NOMO-1 treated with DMSO at 0.1 percent for 48 hours (cell line): Measurements from ENCODE around the gene PIP4K2A.

ENCODE experiments used
- DNase-seq: peaks from one replicate; lab custom pipeline; 2025; ENCODE audit not compliant: unreplicated experiment; lab: John Stamatoyannopoulos, UW

PIP4K2A gene

DNA sequence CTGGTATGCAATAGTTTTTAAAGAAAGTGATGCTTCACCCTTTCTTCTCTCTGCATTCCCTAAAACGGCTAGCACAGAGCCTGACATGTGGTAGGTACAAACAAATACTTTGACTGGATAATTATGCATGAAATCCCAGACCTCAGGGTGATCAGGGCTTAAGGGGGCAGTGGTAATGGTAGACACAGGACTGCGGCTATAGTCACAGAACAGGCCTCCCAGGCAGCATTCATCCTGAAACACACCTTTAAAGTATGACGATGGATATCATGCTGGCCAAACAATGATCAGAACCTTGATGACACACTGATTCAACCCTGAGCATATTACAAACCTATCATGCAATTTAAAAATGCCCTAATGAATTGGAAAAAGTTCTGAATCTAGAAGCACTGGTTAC, 110.8 kb downstream of the PIP4K2A start:
- DNase-seq, result no peak

- DNase-seq, result no peak
These were observed 112.8 kb downstream of the PIP4K2A start for GRCh38 chr10:22601618-22602017.

DNA sequence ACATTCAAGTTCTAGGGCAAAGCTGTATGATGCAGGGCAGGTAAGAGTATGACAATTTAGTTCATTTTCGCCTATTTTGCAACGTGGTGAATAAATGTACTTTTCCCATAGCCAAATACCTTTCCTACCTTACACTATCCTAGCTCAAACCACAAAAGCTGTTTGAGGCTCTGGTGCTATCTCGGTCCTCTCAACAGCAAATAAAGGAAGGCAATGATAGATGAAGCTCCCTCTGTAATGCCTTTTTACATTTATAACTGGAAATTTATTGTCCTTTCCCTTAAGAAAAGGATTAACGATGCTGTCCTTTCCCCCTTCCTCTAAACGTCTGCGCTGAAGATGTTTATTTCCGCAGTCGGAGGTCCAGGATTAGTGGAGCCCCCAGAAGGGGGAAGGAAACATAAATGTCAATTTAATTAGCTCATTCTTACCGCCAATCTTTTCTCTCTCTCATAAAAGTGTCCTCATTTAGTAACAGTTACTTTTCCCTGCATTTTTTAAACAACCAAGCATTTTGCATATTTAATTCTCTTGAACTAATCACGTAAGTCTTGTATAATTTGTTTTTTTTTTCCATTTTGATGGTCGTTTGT, 114.6 kb downstream of the PIP4K2A start:
- no peak for DNase-seq

- DNase-seq, result peak; percentile 59
These were observed 115.3 kb downstream of the PIP4K2A start for GRCh38 chr10:22599048-22599561.

- DNase-seq, result no peak
These were observed 115.9 kb downstream of the PIP4K2A start for GRCh38 chr10:22598478-22598877.

GRCh38 chr10:22597138-22597537, 117.2 kb downstream of the PIP4K2A start:
- DNase-seq, result no peak

GRCh38 chr10:22593636-22594198, 120.7 kb downstream of the PIP4K2A start:
- DNase-seq, result no peak

- DNase-seq, result no peak
These were observed 121.4 kb downstream of the PIP4K2A start for GRCh38 chr10:22593026-22593425.

DNA sequence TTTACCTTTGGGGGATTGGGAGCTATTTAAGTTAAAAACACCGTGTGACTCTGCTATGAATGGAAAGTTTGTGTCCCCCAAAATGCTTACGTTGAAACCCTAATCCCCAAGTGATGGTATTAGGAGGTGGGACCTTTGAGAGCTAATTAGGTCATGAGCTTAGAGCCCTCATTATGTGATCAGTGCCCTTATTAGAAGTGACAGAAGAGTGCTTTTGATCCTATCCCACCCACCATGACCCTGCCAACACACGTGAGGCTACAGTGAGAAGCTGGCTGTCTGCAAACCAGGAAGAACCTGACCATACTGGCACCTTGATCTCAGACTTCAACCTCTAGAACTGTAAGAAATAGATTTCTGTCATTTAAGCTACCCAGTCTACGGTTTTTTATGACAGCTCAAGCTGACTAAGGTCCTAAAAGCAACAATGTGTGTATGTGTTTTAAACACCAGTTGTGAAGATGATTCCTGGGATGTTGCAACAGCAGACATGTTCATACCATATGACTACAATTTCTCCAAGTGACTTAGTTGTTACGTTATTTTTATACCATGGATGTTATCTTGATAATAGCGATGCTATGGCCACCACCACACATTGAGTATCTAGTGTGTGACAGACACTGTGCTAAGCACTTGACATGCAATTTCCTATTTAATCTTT, 124.4 kb downstream of the PIP4K2A start:
- DNase-seq, result no peak

DNA sequence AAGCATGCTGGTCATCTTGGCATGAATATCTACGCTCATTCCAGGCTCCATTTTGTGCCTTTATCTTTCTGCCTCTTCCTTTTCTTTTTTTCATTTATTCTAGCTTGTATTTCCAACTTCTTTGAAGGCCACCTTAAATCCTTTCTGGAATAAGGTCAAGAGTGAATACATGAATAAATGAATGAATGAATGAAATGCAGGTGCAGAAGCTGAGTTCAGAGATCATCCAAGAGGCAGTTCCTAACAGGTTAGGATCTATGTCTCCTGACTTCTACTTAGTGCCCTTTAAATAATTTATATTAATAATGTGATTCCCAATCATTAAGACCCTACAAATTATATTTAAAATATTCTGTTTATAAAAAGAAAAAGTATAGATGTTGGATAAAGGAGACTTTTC, 125.9 kb downstream of the PIP4K2A start:
- no peak for DNase-seq

DNA sequence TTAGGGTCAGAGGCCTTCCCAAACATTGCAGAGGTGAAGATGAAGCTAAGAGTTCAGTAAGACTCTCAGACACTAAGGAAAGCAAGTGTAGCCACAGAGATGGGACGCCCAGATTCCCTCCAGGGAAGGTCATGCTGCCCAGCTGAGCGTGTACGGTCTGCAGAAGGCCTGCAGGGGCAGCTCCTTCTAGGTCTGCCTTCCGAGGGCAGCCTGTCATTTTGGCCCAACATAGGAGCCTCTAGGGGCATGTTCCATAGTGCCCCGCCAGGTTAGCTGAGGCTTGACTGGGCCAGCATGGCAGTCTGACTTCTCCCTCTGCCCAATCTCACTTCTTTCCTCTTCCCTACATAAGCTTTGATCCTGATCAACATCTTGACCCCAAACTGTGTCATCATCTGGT, 130.7 kb downstream of the PIP4K2A start:
- DNase-seq, result no peak

DNA sequence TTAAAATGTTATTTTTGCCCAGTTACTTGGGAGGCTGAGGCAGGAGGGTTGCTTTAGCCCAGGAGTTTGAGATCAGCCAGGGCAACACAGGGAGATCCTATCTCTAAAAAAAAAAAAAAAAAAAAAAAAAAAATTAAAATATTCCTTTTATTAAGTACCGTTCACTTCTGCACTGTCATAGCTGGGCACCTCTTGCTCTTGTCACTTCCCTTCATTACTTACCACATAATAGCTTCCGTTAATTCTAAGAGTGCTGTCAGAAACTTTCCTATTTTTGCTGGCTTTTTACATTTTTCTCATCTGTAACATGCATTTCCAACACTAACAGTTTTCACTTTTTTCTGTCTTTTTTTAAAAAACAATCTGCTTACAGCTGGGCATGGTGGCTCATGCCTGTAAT, 132.9 kb downstream of the PIP4K2A start:
- DNase-seq, result peak; percentile 50

GRCh38 chr10:22580711-22581110, 133.7 kb downstream of the PIP4K2A start:
- no peak for DNase-seq

DNA sequence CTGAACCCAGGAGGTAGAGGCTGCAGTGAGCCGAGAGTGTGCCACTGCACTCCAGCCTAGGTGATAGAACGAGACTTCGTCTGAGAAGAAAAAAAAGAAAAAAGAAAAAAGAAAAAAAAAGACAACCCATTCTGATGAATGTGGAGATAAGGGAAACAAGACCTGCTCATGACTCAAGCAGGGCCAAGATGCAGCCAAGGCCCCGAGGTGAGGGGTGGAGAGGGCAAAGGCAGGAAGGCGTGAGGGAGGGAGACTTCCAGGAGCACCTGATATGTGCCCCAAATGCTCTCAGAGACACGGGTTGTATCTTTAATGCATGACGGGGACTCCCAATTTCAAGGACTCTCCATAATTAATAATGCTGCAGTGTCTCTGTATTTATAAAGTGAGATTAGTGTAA, 134.6 kb downstream of the PIP4K2A start:
- DNase-seq, result no peak

DNA sequence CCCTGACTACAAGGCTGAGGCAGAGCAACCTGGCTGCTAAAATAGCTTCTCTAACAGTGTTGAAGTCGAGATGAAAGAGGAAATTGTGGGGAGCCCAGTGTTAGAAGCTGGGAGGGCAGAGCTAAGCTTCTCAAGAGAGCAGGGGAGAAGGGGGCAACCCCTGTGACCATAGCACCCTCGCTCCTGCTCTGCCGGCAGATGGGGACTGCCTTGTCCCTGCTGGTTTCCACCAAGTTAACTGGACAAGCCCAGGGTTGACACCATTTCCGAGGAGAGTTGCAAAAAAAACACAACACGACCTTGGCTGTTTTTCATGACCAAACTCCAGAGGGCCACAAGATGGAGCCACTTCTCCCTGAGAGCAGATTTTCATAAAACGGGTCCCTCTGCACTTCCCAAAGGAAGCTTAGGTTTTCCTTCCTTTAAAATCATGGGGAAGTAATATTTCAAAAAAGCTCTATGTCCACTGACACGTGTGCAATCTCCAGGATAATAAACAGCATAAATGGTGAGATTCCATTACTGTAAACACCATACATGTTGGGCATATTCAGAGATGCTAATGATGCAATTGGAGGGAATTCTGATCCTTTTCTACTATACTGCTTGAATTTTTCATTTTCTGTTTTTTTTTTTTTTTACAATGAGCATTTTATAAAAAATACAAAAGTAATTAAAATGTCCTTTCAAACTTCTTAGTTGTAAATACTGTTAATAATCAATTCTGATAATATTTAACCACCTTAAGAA, 140.4 kb downstream of the PIP4K2A start:
- DNase-seq, result peak; percentile 22

DNA sequence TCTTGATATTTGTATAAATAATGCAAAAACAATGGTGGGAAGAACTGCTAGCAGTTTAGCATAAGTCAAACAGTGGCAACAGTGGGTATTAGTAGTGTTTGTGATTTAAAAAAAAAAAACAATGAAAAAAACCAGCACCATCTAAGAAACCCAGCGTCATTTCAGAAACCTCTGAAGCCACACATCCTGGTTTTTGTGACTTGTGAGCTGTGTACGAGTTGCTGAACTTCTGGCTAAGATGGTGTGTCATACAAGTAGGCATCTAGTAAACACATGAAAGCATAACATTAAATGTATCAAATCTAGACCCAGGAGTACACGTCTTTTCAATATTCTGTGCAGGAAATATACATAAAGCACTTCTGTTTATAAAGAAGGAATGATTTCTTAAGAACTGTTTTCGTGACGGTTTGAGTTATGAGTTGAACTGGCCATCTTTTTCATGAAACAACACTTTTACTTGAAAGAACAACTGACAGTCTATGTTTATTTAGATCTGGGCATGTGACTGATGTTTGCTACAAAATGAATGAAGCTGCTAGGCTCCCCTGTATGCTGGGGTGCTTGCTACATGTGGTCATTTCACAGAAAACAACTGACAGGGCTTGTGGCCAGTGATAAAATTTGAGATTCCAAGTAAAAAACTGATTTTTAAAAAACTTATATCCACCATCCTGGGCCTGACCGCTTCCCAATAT, 143.5 kb downstream of the PIP4K2A start:
- DNase-seq, result no peak

GRCh38 chr10:22570234-22570633, 144.1 kb downstream of the PIP4K2A start:
- DNase-seq, result no peak

DNA sequence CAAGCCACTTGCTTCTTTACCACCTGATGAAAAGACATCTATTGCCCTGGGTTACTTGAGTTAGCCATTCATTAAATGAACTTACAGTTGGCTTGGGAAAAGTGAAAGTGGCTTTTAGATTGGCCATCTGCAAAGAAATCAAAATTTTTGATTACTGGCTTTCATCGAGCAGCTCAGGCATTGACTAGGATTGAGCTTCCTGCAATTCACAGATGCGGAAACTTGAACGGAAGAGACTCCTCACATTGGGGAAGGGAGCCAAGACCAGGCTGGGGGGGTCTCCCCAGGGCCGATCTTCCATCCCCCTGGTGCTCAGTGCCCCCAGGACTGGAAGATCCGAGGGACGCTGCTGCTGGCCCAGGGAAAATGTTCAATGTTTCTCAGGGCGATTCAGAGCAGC, 145.4 kb downstream of the PIP4K2A start:
- no peak for DNase-seq

GRCh38 chr10:22564060-22564459, 150.3 kb downstream of the PIP4K2A start:
- DNase-seq, result no peak

DNA sequence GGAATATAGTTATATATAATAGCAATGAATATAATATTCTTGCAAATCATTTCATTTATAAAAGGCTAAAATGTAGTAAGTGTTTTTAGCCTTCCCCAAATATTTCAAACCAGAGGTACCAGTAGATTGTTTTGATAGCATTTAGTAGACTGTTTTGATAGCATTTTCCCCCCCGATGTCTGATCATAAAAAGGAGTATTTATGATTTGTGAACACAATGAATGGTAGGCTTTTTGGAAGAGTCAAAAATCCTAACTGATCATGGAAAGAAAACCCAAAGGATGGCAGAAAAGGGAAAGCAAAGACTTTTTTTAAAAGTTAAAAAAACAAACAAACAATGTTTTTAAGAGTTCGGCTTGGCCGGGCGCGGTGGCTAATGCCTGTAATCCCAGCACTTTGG, 152.5 kb downstream of the PIP4K2A start:
- no peak for DNase-seq

DNA sequence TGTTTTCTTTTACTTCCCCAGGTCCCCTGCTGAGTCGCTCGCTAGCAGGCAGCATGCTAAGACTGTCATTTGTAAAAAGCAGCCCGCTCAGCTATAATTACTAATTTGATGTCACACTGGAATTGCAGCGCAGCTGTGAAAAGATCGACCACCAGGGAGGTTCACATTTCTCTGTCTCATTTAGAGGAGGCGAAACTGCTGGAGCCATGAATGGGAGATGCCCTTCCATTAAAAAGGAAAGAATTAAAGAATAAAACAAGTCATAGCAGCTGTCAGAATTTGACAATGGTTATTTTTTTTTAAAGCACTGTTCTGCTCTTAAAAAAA, 153.5 kb downstream of the PIP4K2A start:
- no peak for DNase-seq
